Measurements from ENCODE around the gene ESYT2.
A peak's percentile ranks its signal among the peaks of the same experiment; 100 is the strongest.
"Not testable (repeated sequence)": the region's sequence is repeated elsewhere in the genome, so short reads cannot be mapped to it uniquely, and the experiment has no call there.

ESYT2 gene, protein sequence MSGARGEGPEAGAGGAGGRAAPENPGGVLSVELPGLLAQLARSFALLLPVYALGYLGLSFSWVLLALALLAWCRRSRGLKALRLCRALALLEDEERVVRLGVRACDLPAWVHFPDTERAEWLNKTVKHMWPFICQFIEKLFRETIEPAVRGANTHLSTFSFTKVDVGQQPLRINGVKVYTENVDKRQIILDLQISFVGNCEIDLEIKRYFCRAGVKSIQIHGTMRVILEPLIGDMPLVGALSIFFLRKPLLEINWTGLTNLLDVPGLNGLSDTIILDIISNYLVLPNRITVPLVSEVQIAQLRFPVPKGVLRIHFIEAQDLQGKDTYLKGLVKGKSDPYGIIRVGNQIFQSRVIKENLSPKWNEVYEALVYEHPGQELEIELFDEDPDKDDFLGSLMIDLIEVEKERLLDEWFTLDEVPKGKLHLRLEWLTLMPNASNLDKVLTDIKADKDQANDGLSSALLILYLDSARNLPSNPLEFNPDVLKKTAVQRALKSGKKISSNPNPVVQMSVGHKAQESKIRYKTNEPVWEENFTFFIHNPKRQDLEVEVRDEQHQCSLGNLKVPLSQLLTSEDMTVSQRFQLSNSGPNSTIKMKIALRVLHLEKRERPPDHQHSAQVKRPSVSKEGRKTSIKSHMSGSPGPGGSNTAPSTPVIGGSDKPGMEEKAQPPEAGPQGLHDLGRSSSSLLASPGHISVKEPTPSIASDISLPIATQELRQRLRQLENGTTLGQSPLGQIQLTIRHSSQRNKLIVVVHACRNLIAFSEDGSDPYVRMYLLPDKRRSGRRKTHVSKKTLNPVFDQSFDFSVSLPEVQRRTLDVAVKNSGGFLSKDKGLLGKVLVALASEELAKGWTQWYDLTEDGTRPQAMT

DNA sequence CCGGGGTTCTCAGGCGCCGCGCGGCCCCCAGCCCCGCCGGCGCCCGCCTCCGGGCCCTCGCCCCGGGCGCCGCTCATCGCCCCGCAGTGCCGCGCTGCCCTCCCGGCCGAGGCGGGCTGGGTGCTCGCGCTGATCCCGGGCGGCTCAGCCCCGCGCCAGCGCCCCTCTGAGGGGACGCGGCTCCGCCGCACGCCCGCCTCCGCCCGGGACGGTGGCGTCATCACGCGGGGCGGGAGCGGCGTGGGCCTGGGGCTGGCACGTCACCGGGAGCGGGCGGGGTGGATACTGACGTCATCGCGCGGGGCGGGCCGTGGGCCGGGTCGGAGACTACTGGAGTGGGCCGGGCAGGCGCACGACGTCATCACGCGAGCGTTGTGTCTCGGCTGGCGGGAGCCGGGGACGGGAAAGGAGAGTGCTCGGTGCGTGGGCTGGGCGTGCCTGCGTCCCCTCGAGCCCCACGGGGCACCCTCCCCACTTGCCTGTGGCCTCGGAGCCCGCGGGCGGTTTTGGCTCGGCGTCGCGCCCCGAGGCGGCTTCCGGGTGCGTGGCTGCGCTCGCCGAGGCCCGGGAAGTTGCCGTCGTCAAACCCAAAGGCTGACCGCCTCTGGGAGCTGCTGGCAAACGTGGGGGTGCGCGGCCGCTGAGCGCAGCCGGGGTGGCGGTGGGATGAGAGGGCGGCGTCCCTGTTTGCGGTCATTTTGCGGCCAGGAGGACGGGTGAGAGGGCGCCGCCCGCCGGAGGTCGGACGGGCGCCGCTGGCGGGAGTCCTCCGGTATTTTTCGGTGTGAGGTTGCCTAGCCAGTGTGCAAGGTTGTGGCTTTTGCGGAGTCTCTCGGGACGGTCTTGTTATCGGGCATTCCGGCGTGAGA is at the start of gene ESYT2:
TSS of gene ESYT2 (minus strand) at position 168 of the 869 bp plus-strand sequence. CDS start at position 77, 91 bp downstream.
- Histone ChIP-seq H3K9me3 (ENCODE audit: insufficient read depth, low read length) (no peaks in the 10 kb centered on the region), H3K4me1 (ENCODE audit: insufficient read depth, insufficient read length) (no peaks in the 10 kb centered on the region)
- no peak for DNase-seq (ENCODE audit: low read depth, low spot score)

DNA sequence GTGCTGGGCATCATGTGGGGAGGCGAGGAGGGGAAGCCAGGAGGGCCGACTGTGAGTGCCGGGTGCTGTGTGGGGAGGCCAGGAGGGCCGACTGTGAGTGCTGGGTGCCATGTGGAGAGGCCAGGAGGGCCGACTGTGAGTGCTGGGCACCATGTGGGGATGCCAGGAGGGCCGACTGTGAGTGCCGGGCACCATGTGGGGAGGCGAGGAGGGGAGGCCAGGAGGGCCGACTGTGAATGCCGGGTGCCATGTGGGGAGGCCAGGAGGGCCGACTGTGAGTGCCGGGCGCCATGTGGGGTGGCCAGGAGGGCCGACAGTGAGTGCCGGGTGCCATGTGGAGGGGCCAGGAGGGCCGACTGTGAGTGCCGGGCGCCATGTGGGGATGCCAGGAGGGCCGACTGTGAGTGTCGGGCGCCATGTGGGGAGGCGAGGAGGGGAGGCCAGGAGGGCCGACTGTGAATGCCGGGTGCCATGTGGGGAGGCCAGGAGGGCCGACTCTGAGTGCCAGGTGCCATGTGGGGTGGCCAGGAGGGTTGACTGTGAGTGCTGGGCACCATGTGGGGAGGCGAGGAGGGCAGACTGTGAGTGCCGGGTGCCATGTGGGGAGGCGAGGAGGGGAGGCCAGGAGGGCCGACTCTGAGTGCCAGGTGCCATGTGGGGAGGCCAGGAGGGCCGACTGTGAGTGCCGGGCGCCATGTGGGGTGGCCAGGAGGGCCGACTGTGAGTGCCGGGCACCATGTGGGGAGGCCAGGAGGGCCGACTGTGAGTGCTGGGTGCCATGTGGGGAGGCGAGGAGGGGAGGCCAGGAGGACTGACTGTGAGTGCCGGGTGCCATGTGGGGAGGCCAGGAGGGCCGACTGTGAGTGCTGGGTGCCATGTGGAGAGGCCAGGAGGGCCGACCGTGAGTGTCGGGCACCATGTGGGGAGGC is 49.1 kb upstream of the ESYT2 start:
- not testable (repeated sequence) for DNase-seq (ENCODE audit: low read depth, low spot score); H3K4me1 ChIP-seq (ENCODE audit: insufficient read depth, insufficient read length); H3K9me3 ChIP-seq (ENCODE audit: insufficient read depth, low read length); H3K27me3 ChIP-seq (ENCODE audit: insufficient read depth, insufficient read length); H3K9ac ChIP-seq (ENCODE audit: insufficient read length, low read depth); H3K4me3 ChIP-seq (ENCODE audit: insufficient read length, low read depth)
- H3K36me3 ChIP-seq (ENCODE audit: insufficient read depth, insufficient read length, low read length), result peaks cover 29% of the 10 kb centered on the region

More for the DNA sequence above, at the start of gene ESYT2:
- Histone ChIP-seq H3K9ac (ENCODE audit: insufficient read length, low read depth) (peak within 1 kb of the TSS; percentile 95), H3K36me3 (ENCODE audit: insufficient read depth, insufficient read length, low read length) (peaks cover 4% of the 10 kb centered on the region), H3K27me3 (ENCODE audit: insufficient read depth, insufficient read length) (peaks cover 6% of the 10 kb centered on the region), H3K4me3 (ENCODE audit: insufficient read length, low read depth) (peak within 1 kb of the TSS; percentile 89)
- TF ChIP-seq YY1 (IDR thresholded peaks at IDR 0.05; ENCODE audit: insufficient read depth, insufficient read length) (no peak), ZNF274 (IDR thresholded peaks at IDR 0.05; ENCODE audit: low read depth, low read length) (no peak), SUZ12 (IDR thresholded peaks at IDR 0.05; ENCODE audit: extremely low read depth, insufficient read depth, insufficient read length) (no peak)

DNA sequence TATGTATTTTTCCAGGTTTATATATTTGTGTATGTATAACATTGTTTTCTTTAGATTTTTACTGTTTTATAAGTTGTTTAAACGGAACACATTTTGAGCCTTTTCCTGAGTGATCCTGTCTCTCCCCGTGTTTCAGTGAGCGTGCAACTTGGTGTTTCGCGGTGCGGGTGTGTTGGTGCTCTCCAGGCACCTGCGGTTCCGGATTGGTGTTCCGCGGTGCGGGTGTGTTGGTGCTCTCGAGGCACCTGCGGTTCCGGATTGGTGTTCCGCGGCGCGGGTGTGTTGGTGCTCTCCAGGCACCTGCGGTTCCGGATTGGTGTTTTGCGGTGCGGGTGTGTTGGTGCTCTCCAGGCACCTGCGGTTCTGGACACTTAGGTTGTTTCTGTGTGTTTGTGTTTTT is 47.7 kb upstream of the ESYT2 start:
- Histone ChIP-seq H3K27me3 (ENCODE audit: insufficient read depth, insufficient read length) (no peaks in the 10 kb centered on the region), H3K9ac (ENCODE audit: insufficient read length, low read depth) (no peak overlapping the region), H3K36me3 (ENCODE audit: insufficient read depth, insufficient read length, low read length) (peaks cover 31% of the 10 kb centered on the region), H3K9me3 (ENCODE audit: insufficient read depth, low read length) (no peaks in the 10 kb centered on the region), H3K4me3 (ENCODE audit: insufficient read length, low read depth) (no peak overlapping the region), H3K4me1 (ENCODE audit: insufficient read depth, insufficient read length) (no peaks in the 10 kb centered on the region)
- no peak for DNase-seq (ENCODE audit: low read depth, low spot score)
- no peak for TF ChIP-seq ZNF274 (IDR thresholded peaks at IDR 0.05; ENCODE audit: low read depth, low read length)
- TF ChIP-seq SUZ12 (IDR thresholded peaks at IDR 0.05; ENCODE audit: extremely low read depth, insufficient read depth, insufficient read length), result no peak
- no peak for TF ChIP-seq YY1 (IDR thresholded peaks at IDR 0.05; ENCODE audit: insufficient read depth, insufficient read length)

DNA sequence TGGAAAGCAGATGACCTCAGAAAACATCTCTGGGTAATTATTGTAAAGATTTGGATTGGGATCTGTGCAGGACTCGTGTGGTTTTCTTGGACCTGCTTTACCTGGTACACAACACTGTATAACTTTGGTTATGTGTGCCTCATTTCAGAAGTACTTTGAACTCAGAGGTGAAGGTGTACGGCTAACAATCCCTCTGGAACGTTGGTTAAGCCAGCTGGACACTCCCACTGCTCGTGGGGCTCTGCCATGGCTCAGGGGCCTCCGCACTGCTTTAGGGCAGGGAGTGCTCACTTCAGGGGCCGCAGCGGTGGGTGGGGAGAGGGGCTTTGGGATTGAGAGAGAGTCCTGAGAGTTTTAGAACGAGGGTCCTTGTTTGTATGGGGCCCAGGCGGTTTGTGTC is 40.6 kb upstream of the ESYT2 start:
- TF ChIP-seq ZNF274 (IDR thresholded peaks at IDR 0.05; ENCODE audit: low read depth, low read length), result no peak
- no peak for TF ChIP-seq SUZ12 (IDR thresholded peaks at IDR 0.05; ENCODE audit: extremely low read depth, insufficient read depth, insufficient read length)
- no peak for TF ChIP-seq YY1 (IDR thresholded peaks at IDR 0.05; ENCODE audit: insufficient read depth, insufficient read length)
- Histone ChIP-seq H3K9me3 (ENCODE audit: insufficient read depth, low read length) (no peaks in the 10 kb centered on the region), H3K4me1 (ENCODE audit: insufficient read depth, insufficient read length) (no peaks in the 10 kb centered on the region), H3K27me3 (ENCODE audit: insufficient read depth, insufficient read length) (no peaks in the 10 kb centered on the region), H3K9ac (ENCODE audit: insufficient read length, low read depth) (no peak overlapping the region), H3K36me3 (ENCODE audit: insufficient read depth, insufficient read length, low read length) (peaks cover 22% of the 10 kb centered on the region), H3K4me3 (ENCODE audit: insufficient read length, low read depth) (no peak overlapping the region)
- DNase-seq (ENCODE audit: low read depth, low spot score), result no peak

DNA sequence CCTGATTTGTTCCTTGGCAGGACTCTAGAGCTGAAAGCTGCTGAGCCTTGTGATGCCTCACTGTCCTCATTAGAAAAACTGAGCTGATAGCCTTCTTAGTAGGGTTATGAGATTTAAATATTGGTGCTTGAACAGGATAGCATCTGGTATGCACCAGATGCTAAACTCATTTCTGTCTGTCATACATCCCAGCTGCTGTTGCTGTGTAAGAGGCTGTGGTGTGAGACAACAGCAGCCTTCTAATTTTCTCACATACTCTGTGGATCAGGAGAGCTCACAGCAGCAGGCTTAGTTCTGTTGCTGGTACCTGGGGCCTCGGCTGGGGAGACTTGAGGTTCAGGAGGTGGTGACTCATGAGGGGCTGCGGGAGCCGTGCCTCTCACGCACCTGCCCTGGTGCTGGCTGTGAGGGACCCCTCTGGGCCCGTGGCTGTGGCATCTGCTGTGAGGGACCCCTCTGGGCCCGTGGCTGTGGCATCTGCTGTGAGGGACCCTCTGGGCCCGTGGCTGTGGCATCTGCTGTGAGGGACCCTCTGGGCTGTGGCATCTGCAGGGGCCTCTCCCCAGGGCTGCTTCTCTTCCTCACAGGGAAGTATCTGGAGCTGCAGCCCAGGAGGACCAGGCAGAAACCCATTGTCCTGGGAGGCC is 39.6 kb upstream of the ESYT2 start:
- no peak for TF ChIP-seq SUZ12 (IDR thresholded peaks at IDR 0.05; ENCODE audit: extremely low read depth, insufficient read depth, insufficient read length)
- TF ChIP-seq YY1 (IDR thresholded peaks at IDR 0.05; ENCODE audit: insufficient read depth, insufficient read length), result no peak
- TF ChIP-seq ZNF274 (IDR thresholded peaks at IDR 0.05; ENCODE audit: low read depth, low read length), result no peak
- H3K9ac ChIP-seq (ENCODE audit: insufficient read length, low read depth), result no peak overlapping the region

More for the DNA sequence above, 39.6 kb upstream of the ESYT2 start:
- Histone ChIP-seq H3K4me3 (ENCODE audit: insufficient read length, low read depth) (no peak overlapping the region), H3K27me3 (ENCODE audit: insufficient read depth, insufficient read length) (no peaks in the 10 kb centered on the region), H3K4me1 (ENCODE audit: insufficient read depth, insufficient read length) (no peaks in the 10 kb centered on the region), H3K36me3 (ENCODE audit: insufficient read depth, insufficient read length, low read length) (peaks cover 16% of the 10 kb centered on the region), H3K9me3 (ENCODE audit: insufficient read depth, low read length) (no peaks in the 10 kb centered on the region)
- DNase-seq (ENCODE audit: low read depth, low spot score), result no peak
